GM23338 (cell line): ENCODE results near the gene PXYLP1. TPM values are rescaled to one million over a fixed set of nuclear protein-coding genes. Genes with fewer than 3 reads are reported as not detected.

Experiments
- ATAC-seq: fragments of 200-7000 bp; cut with Tn5 transposase; 3 replicates; pipeline ENCODE4 v1.9.1; 2020
- DNase-seq: peaks from one replicate; pipeline ENCODE4 v3.0.0-alpha.2; 2015; ENCODE audit warnings: low spot score
- H2AFZ ChIP-seq: fragments of 200-600 bp; sonication (generic); 2 replicates; pipeline ENCODE4 v1.8.0; 2016; ENCODE audit warnings: antibody characterized with exemption, mild to moderate bottlenecking, moderate library complexity
- H3F3A ChIP-seq: fragments of 200-600 bp; sonication (generic); replicated peaks from 2 replicates; pipeline ENCODE4 v1.8.0; 2017; ENCODE audit warnings: antibody characterized with exemption, mixed run types, low read depth
- H3K27ac ChIP-seq: fragments of 200-600 bp; sonication (generic); 2 replicates; pipeline ENCODE4 v1.6.1; 2016; ENCODE audit warnings: low read depth
- H3K27me3 ChIP-seq: fragments of 200-600 bp; sonication (generic); 2 replicates; pipeline ENCODE4 v1.8.0; 2016; ENCODE audit warnings: mild to moderate bottlenecking, mixed run types, moderate library complexity; ENCODE audit not compliant: insufficient read depth
- H3K36me3 ChIP-seq: fragments of 200-600 bp; sonication (generic); 2 replicates; pipeline ENCODE4 v1.8.0; 2016; ENCODE audit warnings: mild to moderate bottlenecking; ENCODE audit not compliant: insufficient read depth
- H3K4me1 ChIP-seq: fragments of 200-600 bp; sonication (generic); 2 replicates; pipeline ENCODE4 v1.8.0; 2016; ENCODE audit warnings: mild to moderate bottlenecking, moderate library complexity; ENCODE audit not compliant: insufficient read depth
- H3K4me2 ChIP-seq: fragments of 200-600 bp; sonication (generic); 2 replicates; pipeline ENCODE4 v1.7.1; 2017; ENCODE audit warnings: mixed run types
- H3K4me3 ChIP-seq: fragments of 200-600 bp; sonication (generic); 2 replicates; pipeline ENCODE4 v1.6.1; 2016; ENCODE audit warnings: mixed run types
- H3K79me2 ChIP-seq: fragments of 200-600 bp; sonication (generic); replicated peaks from 2 replicates; pipeline ENCODE4 v1.8.0; 2017; ENCODE audit warnings: mild to moderate bottlenecking; ENCODE audit not compliant: insufficient read depth
- H3K9me2 ChIP-seq: fragments of 200-600 bp; sonication (generic); 2 replicates; pipeline ENCODE4 v1.8.0; 2017; ENCODE audit not compliant: insufficient read depth
- H4K20me1 ChIP-seq: fragments of 200-600 bp; sonication (generic); replicated peaks from 2 replicates; pipeline ENCODE4 v1.8.0; 2017; ENCODE audit warnings: mild to moderate bottlenecking; ENCODE audit not compliant: insufficient read depth
- H3K27ac Mint-ChIP-seq: 2 replicates; pipeline ENCODE4 v1.8.0; 2020; ENCODE audit warnings: inconsistent platforms, mild to moderate bottlenecking, moderate library complexity, mixed read lengths
- H3K27me3 Mint-ChIP-seq: 3 replicates; pipeline ENCODE4 v1.8.0; 2022; ENCODE audit warnings: low read depth, mild to moderate bottlenecking, moderate library complexity, mixed read lengths, inconsistent platforms; ENCODE audit not compliant: insufficient read depth, poor library complexity
- H3K36me3 Mint-ChIP-seq: 3 replicates; pipeline ENCODE4 v1.8.0; 2021; ENCODE audit warnings: low read depth, mild to moderate bottlenecking, inconsistent platforms, moderate library complexity, mixed read lengths
- H3K4me1 Mint-ChIP-seq: 3 replicates; pipeline ENCODE4 v1.8.0; 2020; ENCODE audit warnings: mild to moderate bottlenecking, inconsistent platforms, mixed read lengths
- H3K4me3 Mint-ChIP-seq: 3 replicates; pipeline ENCODE4 v1.8.0; 2021; ENCODE audit warnings: moderate library complexity, mild to moderate bottlenecking, inconsistent platforms, mixed read lengths
- H3K9me3 Mint-ChIP-seq: 3 replicates; pipeline ENCODE4 v1.8.0; 2020; ENCODE audit warnings: moderate library complexity, mild to moderate bottlenecking, inconsistent platforms, mixed read lengths
- CREB1 ChIP-seq: fragments of 250-450 bp; sonication (Bioruptor Pico); IDR thresholded peaks from 2 replicates; pipeline ENCODE4 v1.5.0; 2020; ENCODE audit warnings: low read depth, mild to moderate bottlenecking, moderate library complexity
- NANOG ChIP-seq: IDR thresholded peaks from 2 replicates; pipeline ENCODE4 v1.6.1; 2016; ENCODE audit warnings: antibody characterized with exemption, borderline replicate concordance
- POLR2AphosphoS5 ChIP-seq: IDR thresholded peaks from 2 replicates; pipeline ENCODE4 v1.6.1; 2016; ENCODE audit warnings: antibody characterized with exemption, low read depth
- ZNF114 ChIP-seq: fragments of 250-450 bp; sonication (Bioruptor Pico); IDR thresholded peaks from 2 replicates; pipeline ENCODE4 v1.5.0; 2020; ENCODE audit warnings: mild to moderate bottlenecking, moderate library complexity
- ZNF331 ChIP-seq: fragments of 250-450 bp; sonication (Bioruptor Pico); IDR thresholded peaks from 2 replicates; pipeline ENCODE4 v1.5.0; 2020; ENCODE audit warnings: low read depth, mild to moderate bottlenecking, moderate library complexity
- polyA plus RNA-seq: library from polyadenylated mRNA; unstranded; fragments of >200 nt; fragmentation: Nextera tagmentation; extraction: Ambion mirVana; gene quantifications from 2 replicates; pipeline ENCODE4 v1.2.1, GENCODE V29; 2016
- total RNA-seq: library from RNA; depleted of rRNA; stranded (reverse); fragments of >200 nt; shearing (Covaris generic); gene quantifications from 2 replicates; pipeline ENCODE4 v1.2.3, GENCODE V29; 2014
- TF ChIP-seq, protein P1 (sequence below): IDR thresholded peaks from one replicate; pipeline ENCODE4 v1.6.1; 2018; ENCODE audit warnings: antibody characterized with exemption; ENCODE audit not compliant: unreplicated experiment
- TF ChIP-seq, protein P2 (sequence below), 2 experiments: fragments of 200-600 bp in 1 of 2; sonication (generic) in 1 of 2; conservative IDR thresholded peaks; 2 replicates each; pipeline versions ENCODE4 v1.5.1 to v1.6.1; 2016 to 2017; ENCODE audit warnings: antibody characterized with exemption in 2 of 2, low read depth in 2 of 2, mild to moderate bottlenecking in 2 of 2, moderate library complexity in 1 of 2
- TF ChIP-seq, protein P3 (sequence below): IDR thresholded peaks from 2 replicates; pipeline ENCODE4 v1.6.1; 2016; ENCODE audit warnings: antibody characterized with exemption

The PXYLP1 gene
- total and polyA plus RNA-seq, 2 experiments from 2014 or later = 8.9 to 20.1 TPM

DNA sequence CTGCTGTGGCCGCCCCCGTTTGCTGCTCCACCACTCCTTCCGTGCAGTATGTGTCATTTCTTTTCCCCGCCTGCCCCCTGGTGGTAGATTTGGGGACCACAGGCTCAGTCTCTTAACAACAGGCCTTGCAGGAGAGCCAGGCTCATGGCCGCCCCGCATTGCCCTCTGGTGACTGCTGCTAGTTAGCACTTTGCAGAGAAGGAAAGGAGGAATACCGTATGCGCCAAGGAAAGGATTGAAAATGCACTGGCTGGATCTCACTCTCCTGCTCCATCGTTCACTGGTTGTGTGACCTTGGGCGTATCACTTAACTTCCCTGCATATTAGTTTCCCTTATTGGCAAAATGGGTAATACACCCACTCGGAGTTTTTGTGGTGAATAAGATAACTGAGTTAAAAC lies 39.3 kb upstream of the PXYLP1 start:
- 0 out of 3 replicates have a peak, but pooled peaks cover 2% of the 10 kb centered on the region for H3K4me1 Mint-ChIP-seq
- ATAC-seq = peak; percentile 98
- H3K4me2 ChIP-seq = no peak overlapping the region

DNA sequence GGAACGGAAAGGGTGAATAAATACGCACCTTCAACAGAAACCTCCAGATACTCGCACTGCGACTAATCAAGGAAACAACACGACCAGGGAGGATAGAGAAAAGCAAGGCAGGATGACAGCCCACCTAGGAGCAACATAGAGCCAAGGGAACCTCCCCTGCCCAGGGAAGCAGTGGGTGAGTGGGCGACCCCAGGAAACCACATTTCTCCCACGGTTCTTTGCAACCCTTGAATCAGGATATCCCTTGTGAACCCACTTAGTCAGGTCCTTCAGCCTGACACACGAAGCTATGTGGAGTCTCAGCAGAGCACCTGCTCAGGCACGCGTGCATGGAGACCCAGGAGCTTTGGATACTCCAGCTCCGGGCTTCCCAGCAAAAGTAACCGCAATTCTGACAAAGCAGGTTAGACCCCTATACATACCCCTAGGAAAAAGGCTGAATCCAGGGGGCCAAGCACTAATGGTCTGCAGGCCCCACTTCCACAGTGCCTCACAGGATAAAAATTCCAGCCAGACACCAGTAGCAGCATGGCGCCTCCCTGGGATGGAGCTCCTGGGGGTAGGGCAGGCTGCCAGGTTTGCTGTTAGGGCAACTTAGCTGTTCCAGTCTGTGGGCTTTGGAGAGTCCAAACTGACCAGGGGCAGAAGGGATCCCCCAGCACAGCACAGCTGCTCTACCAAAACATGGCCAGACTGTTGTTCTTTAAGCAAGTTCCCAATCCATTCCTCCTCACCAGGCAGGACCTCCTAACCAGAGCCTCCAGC lies 38.4 kb upstream of the PXYLP1 start:
- no peaks in the 10 kb centered on the region for H3K9me2 ChIP-seq
- no peak overlapping the region for H3K4me2 ChIP-seq
- DNase-seq = no peak
- no peak overlapping the region for H3K27ac ChIP-seq
- ATAC-seq = no peak
- H3K79me2 ChIP-seq = no peaks in the 10 kb centered on the region
- no peaks in the 10 kb centered on the region for H3K9me3 Mint-ChIP-seq
- no peak overlapping the region for H3K27ac Mint-ChIP-seq
- H3K4me1 ChIP-seq = no peaks in the 10 kb centered on the region
- no peaks in the 10 kb centered on the region for H3K27me3 Mint-ChIP-seq
- H2AFZ ChIP-seq = no peak overlapping the region
- no peak for TF ChIP-seq ZNF114 (CRISPR knock-in tag)
- TF ChIP-seq POLR2AphosphoS5 = no peak
- TF ChIP-seq NANOG = no peak
- TF ChIP-seq ZNF331 = no peak
- TF ChIP-seq, protein P1, sequence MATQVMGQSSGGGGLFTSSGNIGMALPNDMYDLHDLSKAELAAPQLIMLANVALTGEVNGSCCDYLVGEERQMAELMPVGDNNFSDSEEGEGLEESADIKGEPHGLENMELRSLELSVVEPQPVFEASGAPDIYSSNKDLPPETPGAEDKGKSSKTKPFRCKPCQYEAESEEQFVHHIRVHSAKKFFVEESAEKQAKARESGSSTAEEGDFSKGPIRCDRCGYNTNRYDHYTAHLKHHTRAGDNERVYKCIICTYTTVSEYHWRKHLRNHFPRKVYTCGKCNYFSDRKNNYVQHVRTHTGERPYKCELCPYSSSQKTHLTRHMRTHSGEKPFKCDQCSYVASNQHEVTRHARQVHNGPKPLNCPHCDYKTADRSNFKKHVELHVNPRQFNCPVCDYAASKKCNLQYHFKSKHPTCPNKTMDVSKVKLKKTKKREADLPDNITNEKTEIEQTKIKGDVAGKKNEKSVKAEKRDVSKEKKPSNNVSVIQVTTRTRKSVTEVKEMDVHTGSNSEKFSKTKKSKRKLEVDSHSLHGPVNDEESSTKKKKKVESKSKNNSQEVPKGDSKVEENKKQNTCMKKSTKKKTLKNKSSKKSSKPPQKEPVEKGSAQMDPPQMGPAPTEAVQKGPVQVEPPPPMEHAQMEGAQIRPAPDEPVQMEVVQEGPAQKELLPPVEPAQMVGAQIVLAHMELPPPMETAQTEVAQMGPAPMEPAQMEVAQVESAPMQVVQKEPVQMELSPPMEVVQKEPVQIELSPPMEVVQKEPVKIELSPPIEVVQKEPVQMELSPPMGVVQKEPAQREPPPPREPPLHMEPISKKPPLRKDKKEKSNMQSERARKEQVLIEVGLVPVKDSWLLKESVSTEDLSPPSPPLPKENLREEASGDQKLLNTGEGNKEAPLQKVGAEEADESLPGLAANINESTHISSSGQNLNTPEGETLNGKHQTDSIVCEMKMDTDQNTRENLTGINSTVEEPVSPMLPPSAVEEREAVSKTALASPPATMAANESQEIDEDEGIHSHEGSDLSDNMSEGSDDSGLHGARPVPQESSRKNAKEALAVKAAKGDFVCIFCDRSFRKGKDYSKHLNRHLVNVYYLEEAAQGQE = no peak
- TF ChIP-seq CREB1 (CRISPR knock-in tag) = no peak
- no peaks in the 10 kb centered on the region for H3K36me3 Mint-ChIP-seq
- H3K4me3 ChIP-seq = no peak overlapping the region
- no peaks in the 10 kb centered on the region for H3F3A ChIP-seq
- no peaks in the 10 kb centered on the region for H4K20me1 ChIP-seq
- H3K36me3 ChIP-seq = no peaks in the 10 kb centered on the region
- no peak overlapping the region for H3K4me3 Mint-ChIP-seq
- H3K27me3 ChIP-seq = no peaks in the 10 kb centered on the region
- H3K4me1 Mint-ChIP-seq = 0 out of 3 replicates have a peak, but pooled peaks cover 2% of the 10 kb centered on the region

More for the DNA sequence above, 39.3 kb upstream of the PXYLP1 start:
- no peaks in the 10 kb centered on the region for H3K9me2 ChIP-seq
- no peaks in the 10 kb centered on the region for H3K27me3 ChIP-seq
- no peaks in the 10 kb centered on the region for H3K4me1 ChIP-seq
- no peak overlapping the region for H3K4me3 Mint-ChIP-seq
- H3K79me2 ChIP-seq = no peaks in the 10 kb centered on the region
- TF ChIP-seq, protein P2, sequence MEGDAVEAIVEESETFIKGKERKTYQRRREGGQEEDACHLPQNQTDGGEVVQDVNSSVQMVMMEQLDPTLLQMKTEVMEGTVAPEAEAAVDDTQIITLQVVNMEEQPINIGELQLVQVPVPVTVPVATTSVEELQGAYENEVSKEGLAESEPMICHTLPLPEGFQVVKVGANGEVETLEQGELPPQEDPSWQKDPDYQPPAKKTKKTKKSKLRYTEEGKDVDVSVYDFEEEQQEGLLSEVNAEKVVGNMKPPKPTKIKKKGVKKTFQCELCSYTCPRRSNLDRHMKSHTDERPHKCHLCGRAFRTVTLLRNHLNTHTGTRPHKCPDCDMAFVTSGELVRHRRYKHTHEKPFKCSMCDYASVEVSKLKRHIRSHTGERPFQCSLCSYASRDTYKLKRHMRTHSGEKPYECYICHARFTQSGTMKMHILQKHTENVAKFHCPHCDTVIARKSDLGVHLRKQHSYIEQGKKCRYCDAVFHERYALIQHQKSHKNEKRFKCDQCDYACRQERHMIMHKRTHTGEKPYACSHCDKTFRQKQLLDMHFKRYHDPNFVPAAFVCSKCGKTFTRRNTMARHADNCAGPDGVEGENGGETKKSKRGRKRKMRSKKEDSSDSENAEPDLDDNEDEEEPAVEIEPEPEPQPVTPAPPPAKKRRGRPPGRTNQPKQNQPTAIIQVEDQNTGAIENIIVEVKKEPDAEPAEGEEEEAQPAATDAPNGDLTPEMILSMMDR (conservative IDR thresholded peaks at IDR 0.05; ENCODE audit: low read depth in 2 of 2) = peak; percentile 99 to 100
- TF ChIP-seq, protein P3, sequence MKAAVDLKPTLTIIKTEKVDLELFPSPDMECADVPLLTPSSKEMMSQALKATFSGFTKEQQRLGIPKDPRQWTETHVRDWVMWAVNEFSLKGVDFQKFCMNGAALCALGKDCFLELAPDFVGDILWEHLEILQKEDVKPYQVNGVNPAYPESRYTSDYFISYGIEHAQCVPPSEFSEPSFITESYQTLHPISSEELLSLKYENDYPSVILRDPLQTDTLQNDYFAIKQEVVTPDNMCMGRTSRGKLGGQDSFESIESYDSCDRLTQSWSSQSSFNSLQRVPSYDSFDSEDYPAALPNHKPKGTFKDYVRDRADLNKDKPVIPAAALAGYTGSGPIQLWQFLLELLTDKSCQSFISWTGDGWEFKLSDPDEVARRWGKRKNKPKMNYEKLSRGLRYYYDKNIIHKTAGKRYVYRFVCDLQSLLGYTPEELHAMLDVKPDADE = no peak
- DNase-seq = peak; percentile 98
- no peak overlapping the region for H2AFZ ChIP-seq
- no peaks in the 10 kb centered on the region for H3K36me3 ChIP-seq
- H3K36me3 Mint-ChIP-seq = no peaks in the 10 kb centered on the region
- no peak overlapping the region for H3K27ac Mint-ChIP-seq
- H3K4me3 ChIP-seq = no peak overlapping the region
- no peaks in the 10 kb centered on the region for H3K9me3 Mint-ChIP-seq
- no peaks in the 10 kb centered on the region for H4K20me1 ChIP-seq
- no peak overlapping the region for H3K27ac ChIP-seq
- no peaks in the 10 kb centered on the region for H3K27me3 Mint-ChIP-seq
- no peaks in the 10 kb centered on the region for H3F3A ChIP-seq
